Suprapubic skin (tissue), 4 donors: ENCODE data around the gene FUOM. TPM values are rescaled to one million over a fixed set of nuclear protein-coding genes. Genes with fewer than 3 reads are reported as not detected.
A peak's percentile ranks its signal among the peaks of the same experiment; 100 is the strongest.

ENCODE experiments used
- DNase-seq, 2 donors: peaks; one replicate each; pipeline ENCODE4 v3.0.0-alpha.2; 2019; ENCODE audit warnings: low spot score in 2 of 2
- H3K27ac ChIP-seq: fragments of 200-600 bp; sonication (generic); one replicate; pipeline ENCODE4 v1.5.1; 2019
- H3K27me3 ChIP-seq: fragments of 200-600 bp; sonication (generic); one replicate; pipeline ENCODE4 v1.5.1; 2019
- H3K36me3 ChIP-seq: fragments of 200-600 bp; sonication (generic); one replicate; pipeline ENCODE4 v1.5.1; 2019
- H3K4me1 ChIP-seq: fragments of 200-600 bp; sonication (generic); one replicate; pipeline ENCODE4 v1.5.1; 2019
- H3K4me3 ChIP-seq: fragments of 200-600 bp; sonication (generic); one replicate; pipeline ENCODE4 v1.5.1; 2019; ENCODE audit warnings: mild to moderate bottlenecking
- H3K9me3 ChIP-seq: fragments of 200-600 bp; sonication (generic); one replicate; pipeline ENCODE4 v1.5.1; 2019
- EP300 ChIP-seq: sonication (generic); formaldehyde crosslinking; IDR thresholded peaks from one replicate; pipeline ENCODE4 v1.6.1; 2017; ENCODE audit warnings: antibody characterized with exemption
- POLR2A ChIP-seq, 2 donors: fragments of 450-650 bp; IDR thresholded peaks; one replicate each; pipeline ENCODE4 v1.6.1; 2017; ENCODE audit warnings: antibody characterized with exemption in 2 of 2, mild to moderate bottlenecking in 2 of 2, moderate library complexity in 2 of 2
- POLR2AphosphoS5 ChIP-seq, 3 donors: sonication (generic); formaldehyde crosslinking; IDR thresholded peaks; one replicate each; pipeline ENCODE4 v1.6.1; 2017; ENCODE audit warnings: antibody characterized with exemption in 3 of 3
- WGBS: methylation state at CpG from one replicate; pipeline ENCODE4 v1.1.5; 2018; 5-methylcytosine and 5-hydroxymethylcytosine counted together
- total RNA-seq, 4 donors: library from RNA; depleted of rRNA; stranded (reverse); fragments of >200 nt; gene quantifications; one replicate each; pipeline ENCODE4 v1.1.0, GENCODE V29; 2016
- TF ChIP-seq, protein P1 (sequence below), 2 donors: fragments of 200-600 bp in 1 of 2; fragments of 450-650 bp in 1 of 2; sonication (generic) in 1 of 2; IDR thresholded peaks; one replicate each; pipeline ENCODE4 v1.5.1; 2016 to 2019; ENCODE audit warnings: antibody characterized with exemption in 2 of 2, mild to moderate bottlenecking in 1 of 2, moderate library complexity in 1 of 2

FUOM gene
- total RNA-seq, 4 donors from 2014 or later, result 7.8 to 13.8 (median 11.7) TPM

DNA sequence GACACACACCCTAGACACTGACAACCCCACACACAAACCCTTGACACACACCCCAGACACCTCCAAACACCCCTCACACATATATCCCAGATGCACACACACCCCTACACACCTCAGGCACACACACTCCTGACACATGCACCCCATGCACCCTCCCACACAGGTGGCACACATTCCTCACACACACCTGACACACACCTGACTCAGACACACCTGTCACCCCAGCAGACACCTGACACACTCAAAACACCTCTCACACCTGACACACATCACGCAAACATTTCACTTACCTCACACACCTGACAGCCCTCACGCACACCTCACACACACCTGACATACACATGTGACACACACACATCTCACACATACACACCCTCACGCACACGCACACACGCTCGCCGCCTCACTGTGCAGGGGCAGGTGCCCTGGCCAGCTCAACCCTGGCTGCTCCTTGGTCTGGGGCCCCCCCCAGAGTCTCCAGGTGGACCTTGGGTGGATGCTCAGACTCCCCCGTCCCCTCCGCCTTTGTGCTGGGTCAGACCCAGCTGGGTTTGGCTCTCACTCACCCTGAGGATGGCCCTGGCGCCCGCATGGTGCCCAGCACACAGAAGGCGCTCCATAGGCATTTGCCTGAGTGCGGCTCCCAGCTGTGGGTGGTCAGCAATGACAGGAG is 18.0 kb downstream of the FUOM start:
- WGBS, result 94% methylated on average over 10 of the region's 13 CpGs
- Histone ChIP-seq H3K36me3 (no peaks in the 10 kb centered on the region), H3K27me3 (peaks cover 79% of the 10 kb centered on the region), H3K4me1 (peaks cover 20% of the 10 kb centered on the region), H3K27ac (no peak overlapping the region), H3K9me3 (no peaks in the 10 kb centered on the region), H3K4me3 (no peak overlapping the region)
- TF ChIP-seq EP300 (no peak), POLR2A (IDR thresholded peaks at IDR 0.05) (no peak), POLR2AphosphoS5 (IDR thresholded peaks at IDR 0.05) (no peak)
- TF ChIP-seq, protein P1, sequence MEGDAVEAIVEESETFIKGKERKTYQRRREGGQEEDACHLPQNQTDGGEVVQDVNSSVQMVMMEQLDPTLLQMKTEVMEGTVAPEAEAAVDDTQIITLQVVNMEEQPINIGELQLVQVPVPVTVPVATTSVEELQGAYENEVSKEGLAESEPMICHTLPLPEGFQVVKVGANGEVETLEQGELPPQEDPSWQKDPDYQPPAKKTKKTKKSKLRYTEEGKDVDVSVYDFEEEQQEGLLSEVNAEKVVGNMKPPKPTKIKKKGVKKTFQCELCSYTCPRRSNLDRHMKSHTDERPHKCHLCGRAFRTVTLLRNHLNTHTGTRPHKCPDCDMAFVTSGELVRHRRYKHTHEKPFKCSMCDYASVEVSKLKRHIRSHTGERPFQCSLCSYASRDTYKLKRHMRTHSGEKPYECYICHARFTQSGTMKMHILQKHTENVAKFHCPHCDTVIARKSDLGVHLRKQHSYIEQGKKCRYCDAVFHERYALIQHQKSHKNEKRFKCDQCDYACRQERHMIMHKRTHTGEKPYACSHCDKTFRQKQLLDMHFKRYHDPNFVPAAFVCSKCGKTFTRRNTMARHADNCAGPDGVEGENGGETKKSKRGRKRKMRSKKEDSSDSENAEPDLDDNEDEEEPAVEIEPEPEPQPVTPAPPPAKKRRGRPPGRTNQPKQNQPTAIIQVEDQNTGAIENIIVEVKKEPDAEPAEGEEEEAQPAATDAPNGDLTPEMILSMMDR (IDR thresholded peaks at IDR 0.05), result no peak
- DNase-seq, result no peak

- Histone ChIP-seq H3K27ac (no peak overlapping the region), H3K9me3 (no peaks in the 10 kb centered on the region), H3K27me3 (peaks cover 83% of the 10 kb centered on the region), H3K4me3 (no peak overlapping the region), H3K36me3 (no peaks in the 10 kb centered on the region), H3K4me1 (peaks cover 23% of the 10 kb centered on the region)
- 84% methylated on average over 10 of the region's 10 CpGs for WGBS
- TF ChIP-seq, protein P1 (IDR thresholded peaks at IDR 0.05), result no peak
- TF ChIP-seq POLR2A (IDR thresholded peaks at IDR 0.05), result no peak
- no peak for TF ChIP-seq POLR2AphosphoS5 (IDR thresholded peaks at IDR 0.05)
- no peak for TF ChIP-seq EP300
- no peak for DNase-seq
Measured at GRCh38 chr10:133338080-133339071, 19.4 kb downstream of the FUOM start.

DNA sequence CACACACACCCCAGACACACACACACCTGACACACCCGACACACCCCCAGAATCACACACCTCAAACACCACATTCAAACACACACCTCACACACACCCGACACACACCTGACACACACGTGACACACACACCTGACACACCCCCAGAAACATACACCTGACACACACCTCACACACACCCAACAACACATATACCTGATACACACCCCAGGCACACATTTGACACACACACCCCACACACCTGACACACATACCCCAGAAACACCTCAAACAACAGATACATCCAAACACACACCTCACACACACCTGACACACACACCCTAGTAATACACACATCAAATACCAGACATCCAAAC is 20.5 kb downstream of the FUOM start:
- Histone ChIP-seq H3K4me1 (peaks cover 23% of the 10 kb centered on the region), H3K36me3 (no peaks in the 10 kb centered on the region), H3K9me3 (no peaks in the 10 kb centered on the region), H3K4me3 (no peak overlapping the region), H3K27me3 (peaks cover 85% of the 10 kb centered on the region), H3K27ac (no peak overlapping the region)
- TF ChIP-seq POLR2A (IDR thresholded peaks at IDR 0.05) (no peak), EP300 (no peak), POLR2AphosphoS5 (IDR thresholded peaks at IDR 0.05) (no peak)
- TF ChIP-seq, protein P1 (IDR thresholded peaks at IDR 0.05), result no peak
- 87% methylated on average over 3 of the region's 3 CpGs for WGBS
- DNase-seq, result no peak

DNA sequence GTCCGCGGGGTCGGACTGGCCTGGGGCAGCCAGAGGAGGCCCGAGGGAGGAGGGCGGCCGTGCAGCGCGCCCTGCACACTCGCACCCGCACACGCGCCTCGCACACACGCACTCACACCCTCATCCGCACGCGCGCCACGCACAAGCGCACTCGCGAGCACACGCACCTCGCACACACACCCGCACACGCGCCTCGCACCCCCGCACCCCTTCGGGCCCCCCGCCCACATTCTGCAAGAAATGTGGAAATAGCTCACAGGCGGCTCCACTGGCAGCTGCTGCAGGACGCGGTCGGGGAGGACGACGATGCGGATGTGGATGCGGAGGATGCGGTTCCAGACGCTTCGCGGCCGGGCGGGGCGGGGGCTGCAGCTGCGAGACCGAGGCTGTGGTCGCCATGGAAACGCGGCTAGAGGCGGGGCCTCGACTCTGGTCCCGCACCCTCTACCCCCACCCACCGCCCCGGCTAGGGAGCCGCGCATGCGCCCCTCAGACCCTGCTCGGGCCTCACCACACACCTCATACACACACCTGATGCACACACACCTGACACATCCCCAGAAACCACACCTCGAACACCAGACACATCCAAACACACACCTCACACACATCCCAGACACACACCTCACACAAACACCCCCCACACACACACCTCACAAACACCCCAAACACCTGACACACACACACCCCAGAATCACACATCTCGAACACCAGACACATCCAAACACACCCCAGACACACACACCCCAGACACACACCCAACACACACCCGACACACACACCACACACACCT is 21.0 kb downstream of the FUOM start, which contains the start of gene CALY:
Gene CALY, minus strand, starts transcription at position 320 of the 793 bp plus-strand sequence. CDS start 7,907 bp downstream, outside the sequence.
- peak within 1 kb of the TSS; percentile 38 for H3K4me3 ChIP-seq
- no peak within 1 kb of the TSS for H3K27ac ChIP-seq

More for the DNA sequence above, 21.0 kb downstream of the FUOM start, which contains the start of gene CALY:
- Histone ChIP-seq H3K4me1 (peaks cover 23% of the 10 kb centered on the region), H3K9me3 (no peaks in the 10 kb centered on the region), H3K36me3 (no peaks in the 10 kb centered on the region), H3K27me3 (peaks cover 85% of the 10 kb centered on the region)
- DNase-seq, result no peak
- TF ChIP-seq POLR2A (IDR thresholded peaks at IDR 0.05) (no peak), EP300 (no peak), POLR2AphosphoS5 (IDR thresholded peaks at IDR 0.05) (no peak)
- TF ChIP-seq, protein P1 (IDR thresholded peaks at IDR 0.05), result no peak
- WGBS, result 30% methylated on average over 20 of the region's 63 CpGs
